ENCODE results near the gene AP1B1. TPM values are rescaled to one million over a fixed set of nuclear protein-coding genes. Genes with fewer than 3 reads are reported as not detected.

AP1B1 gene
- total and polyA plus RNA-seq, 4 experiments from 2014 or later, result 9.1 to 42.7 (median 30.7) TPM

- Mint-ChIP-seq H3K9me3 (no peaks in the 10 kb centered on the region), H3K4me1 (peaks cover 10 to 40% (median 17%) of the 10 kb centered on the region in 4 donors), H3K27ac (peak overlapping the region in 2 of 7 donors; percentile 24 to 36), H3K4me3 (peak overlapping the region; percentile 75 to 86 (median 83)), H3K36me3 (peaks cover 4% of the 10 kb centered on the region in 2 donors), H3K27me3 (peaks cover 0 to 4% of the 10 kb centered on the region in 2 donors)
- ChIA-PET POLR2A (ENCODE audit: partially characterized antibody) (interaction anchor here (0.5 kb wide), 1 partner anchor 508 kb away, joined by 4 read pairs; no protein-coding TSS in a partner anchor), CTCF (ENCODE audit: partially characterized antibody) (interaction anchor here (0.7 to 1.9 kb wide), 2 partner anchors 11 to 195 kb away, joined by 3 to 4 read pairs; no protein-coding TSS in a partner anchor)
- peaks cover 1% of the 10 kb centered on the region for H3K36me3 ChIP-seq (ENCODE audit: insufficient read depth, low read length)
- DNase-seq, result no peak
- H3K4me3 ChIP-seq (ENCODE audit: low read length in 2 of 2), result peak overlapping the region; percentile 42 to 66
- H3K9me3 ChIP-seq (ENCODE audit: control insufficient read depth in 1 of 2, low read length in 2 of 2), result no peaks in the 10 kb centered on the region
- intact Hi-C loops (cut with micrococcal nuclease), result no loop called here
- H3K27me3 ChIP-seq (ENCODE audit: insufficient read depth, low read length), result no peaks in the 10 kb centered on the region
- no peak overlapping the region for H3K27ac ChIP-seq (ENCODE audit: low read depth, low read length)
- peaks cover 23% of the 10 kb centered on the region for H3K4me1 ChIP-seq (ENCODE audit: insufficient read depth, low read length)
Measured at GRCh38 chr22:29305836-29306174, 82.6 kb downstream of the AP1B1 start.

GRCh38 chr22:29302681-29303465, 85.5 kb downstream of the AP1B1 start:
- Histone ChIP-seq H3K9me3 (ENCODE audit: control insufficient read depth in 1 of 2, low read length in 2 of 2) (no peaks in the 10 kb centered on the region), H3K27ac (ENCODE audit: low read depth, low read length) (no peak overlapping the region), H3K36me3 (ENCODE audit: insufficient read depth, low read length) (peaks cover 25% of the 10 kb centered on the region), H3K4me3 (ENCODE audit: low read length in 2 of 2) (no peak overlapping the region), H3K4me1 (ENCODE audit: insufficient read depth, low read length) (peaks cover 11% of the 10 kb centered on the region), H3K27me3 (ENCODE audit: insufficient read depth, low read length) (no peaks in the 10 kb centered on the region)
- Mint-ChIP-seq H3K4me3 (no peak overlapping the region), H3K9me3 (no peaks in the 10 kb centered on the region), H3K27ac (no peak overlapping the region), H3K36me3 (peaks cover 21 to 30% of the 10 kb centered on the region in 2 donors), H3K27me3 (peaks cover 0 to 4% of the 10 kb centered on the region in 2 donors), H3K4me1 (peaks cover 4 to 22% (median 10%) of the 10 kb centered on the region in 4 donors)
- no peak for DNase-seq
- ChIA-PET CTCF (ENCODE audit: partially characterized antibody) (no interaction called here), POLR2A (ENCODE audit: partially characterized antibody) (interaction anchor here (0.7 kb wide), 1 partner anchor 35 kb away, joined by 3 read pairs; the partner anchor contains the start of gene EWSR1)
- intact Hi-C loops (cut with micrococcal nuclease), result no loop called here

GRCh38 chr22:29302402-29302680, 86.0 kb downstream of the AP1B1 start:
- Mint-ChIP-seq H3K36me3 (peaks cover 26 to 35% of the 10 kb centered on the region in 2 donors), H3K27me3 (peaks cover 0 to 4% of the 10 kb centered on the region in 2 donors), H3K27ac (peak overlapping the region in 1 of 7 donors; percentile 57), H3K9me3 (no peaks in the 10 kb centered on the region), H3K4me1 (peaks cover 4 to 18% (median 11%) of the 10 kb centered on the region in 4 donors), H3K4me3 (no peak overlapping the region)
- POLR2A ChIA-PET (ENCODE audit: partially characterized antibody), result no interaction called here
- Histone ChIP-seq H3K27me3 (ENCODE audit: insufficient read depth, low read length) (no peaks in the 10 kb centered on the region), H3K36me3 (ENCODE audit: insufficient read depth, low read length) (peaks cover 30% of the 10 kb centered on the region), H3K4me3 (ENCODE audit: low read length in 2 of 2) (no peak overlapping the region), H3K9me3 (ENCODE audit: control insufficient read depth in 1 of 2, low read length in 2 of 2) (no peaks in the 10 kb centered on the region), H3K4me1 (ENCODE audit: insufficient read depth, low read length) (peaks cover 8% of the 10 kb centered on the region), H3K27ac (ENCODE audit: low read depth, low read length) (no peak overlapping the region)
- intact Hi-C loops (cut with micrococcal nuclease), result no loop called here
- DNase-seq, result no peak
- CTCF ChIA-PET (ENCODE audit: partially characterized antibody), result no interaction called here

- ChIA-PET POLR2A (ENCODE audit: partially characterized antibody) (no interaction called here), CTCF (ENCODE audit: partially characterized antibody) (no interaction called here)
- H3K4me1 Mint-ChIP-seq, result peaks cover 4 to 16% (median 11%) of the 10 kb centered on the region in 4 donors
- Histone ChIP-seq H3K9me3 (ENCODE audit: control insufficient read depth in 1 of 2, low read length in 2 of 2) (no peaks in the 10 kb centered on the region), H3K27me3 (ENCODE audit: insufficient read depth, low read length) (no peaks in the 10 kb centered on the region), H3K4me1 (ENCODE audit: insufficient read depth, low read length) (peaks cover 6% of the 10 kb centered on the region), H3K27ac (ENCODE audit: low read depth, low read length) (no peak overlapping the region), H3K4me3 (ENCODE audit: low read length in 2 of 2) (no peak overlapping the region), H3K36me3 (ENCODE audit: insufficient read depth, low read length) (peaks cover 35% of the 10 kb centered on the region)
- peak overlapping the region in 3 of 7 donors; percentile 30 to 88 (median 57) for H3K27ac Mint-ChIP-seq
- no peaks in the 10 kb centered on the region for H3K9me3 Mint-ChIP-seq
- H3K4me3 Mint-ChIP-seq, result no peak overlapping the region
- DNase-seq, result no peak
- peaks cover 31 to 40% of the 10 kb centered on the region in 2 donors for H3K36me3 Mint-ChIP-seq
- intact Hi-C loops (cut with micrococcal nuclease), result no loop called here
- H3K27me3 Mint-ChIP-seq, result peaks cover 0 to 4% of the 10 kb centered on the region in 2 donors
Measured at GRCh38 chr22:29301716-29302401, 86.5 kb downstream of the AP1B1 start.

- H3K36me3 Mint-ChIP-seq, result peaks cover 36 to 48% of the 10 kb centered on the region in 2 donors
Measured at GRCh38 chr22:29300807-29301601, 87.4 kb downstream of the AP1B1 start.

GRCh38 chr22:29300467-29300806, 87.9 kb downstream of the AP1B1 start:
- Histone ChIP-seq H3K27ac (ENCODE audit: low read depth, low read length) (no peak overlapping the region), H3K36me3 (ENCODE audit: insufficient read depth, low read length) (peaks cover 49% of the 10 kb centered on the region), H3K4me3 (ENCODE audit: low read length in 2 of 2) (no peak overlapping the region), H3K4me1 (ENCODE audit: insufficient read depth, low read length) (no peaks in the 10 kb centered on the region), H3K9me3 (ENCODE audit: control insufficient read depth in 1 of 2, low read length in 2 of 2) (no peaks in the 10 kb centered on the region), H3K27me3 (ENCODE audit: insufficient read depth, low read length) (no peaks in the 10 kb centered on the region)
- DNase-seq, result no peak
- Mint-ChIP-seq H3K4me3 (no peak overlapping the region), H3K27ac (peak overlapping the region in 1 of 7 donors; percentile 62), H3K4me1 (peaks cover 0 to 8% (median 6%) of the 10 kb centered on the region in 4 donors), H3K36me3 (peaks cover 40 to 54% of the 10 kb centered on the region in 2 donors), H3K9me3 (no peaks in the 10 kb centered on the region), H3K27me3 (peaks cover 0 to 3% of the 10 kb centered on the region in 2 donors)
- ChIA-PET CTCF (ENCODE audit: partially characterized antibody) (no interaction called here), POLR2A (ENCODE audit: partially characterized antibody) (interaction anchor here (0.7 kb wide), 1 partner anchor 12 kb away, joined by 3 read pairs; no protein-coding TSS in a partner anchor)
- intact Hi-C loops (cut with micrococcal nuclease), result no loop called here

More at GRCh38 chr22:29300807-29301601, 87.4 kb downstream of the AP1B1 start:
- H3K27me3 ChIP-seq (ENCODE audit: insufficient read depth, low read length), result no peaks in the 10 kb centered on the region
- H3K4me1 ChIP-seq (ENCODE audit: insufficient read depth, low read length), result peaks cover 3% of the 10 kb centered on the region
- peaks cover 2 to 11% (median 8%) of the 10 kb centered on the region in 4 donors for H3K4me1 Mint-ChIP-seq
- intact Hi-C loops (cut with micrococcal nuclease), result no loop called here
- ChIA-PET POLR2A (ENCODE audit: partially characterized antibody) (interaction anchor here (0.7 kb wide), 1 partner anchor 13 kb away, joined by 3 read pairs; no protein-coding TSS in a partner anchor), CTCF (ENCODE audit: partially characterized antibody) (no interaction called here)
- no peak overlapping the region for H3K27ac ChIP-seq (ENCODE audit: low read depth, low read length)
- H3K9me3 ChIP-seq (ENCODE audit: control insufficient read depth in 1 of 2, low read length in 2 of 2), result no peaks in the 10 kb centered on the region
- peaks cover 43% of the 10 kb centered on the region for H3K36me3 ChIP-seq (ENCODE audit: insufficient read depth, low read length)
- no peak overlapping the region for H3K4me3 Mint-ChIP-seq
- no peak for DNase-seq
- H3K27me3 Mint-ChIP-seq, result peaks cover 0 to 4% of the 10 kb centered on the region in 2 donors
- H3K27ac Mint-ChIP-seq, result peak overlapping the region in 6 of 7 donors; percentile 29 to 90 (median 74)
- H3K9me3 Mint-ChIP-seq, result no peaks in the 10 kb centered on the region
- H3K4me3 ChIP-seq (ENCODE audit: low read length in 2 of 2), result no peak overlapping the region

Measured in CD4-positive, alpha-beta memory T cell (primary cell).